GM21390 (cell line): ENCODE data around the gene NOVA1.

Source experiments
- ATAC-seq: cut with Tn5 transposase; IDR thresholded peaks from one replicate; pipeline ENCODE4 v1.9.1; 2021; ENCODE audit not compliant: unreplicated experiment

The NOVA1 gene

GRCh38 chr14:26448181-26448855 lies 149.5 kb downstream of the NOVA1 start:
- ATAC-seq = no peak

DNA sequence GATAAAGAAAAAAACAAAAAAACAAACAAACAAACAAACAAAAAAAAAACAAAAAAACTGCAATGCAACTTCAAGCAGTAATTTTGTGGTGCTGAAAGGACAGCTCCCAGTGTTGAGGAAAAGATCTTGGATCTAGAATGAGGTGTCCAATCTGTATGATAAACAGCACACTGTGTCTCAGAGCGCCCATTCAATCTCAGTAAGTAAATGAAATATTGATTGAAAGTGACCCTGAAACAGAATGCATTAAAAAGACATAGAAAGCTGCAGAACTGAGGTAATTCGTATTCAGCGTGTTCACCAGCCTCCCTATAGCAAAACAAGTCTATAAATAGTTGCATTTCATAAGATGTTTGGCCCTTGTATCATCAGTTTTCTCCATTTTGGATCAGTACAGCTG lies 153.0 kb downstream of the NOVA1 start:
- no peak for ATAC-seq

- ATAC-seq = no peak
Measured at GRCh38 chr14:26443654-26444053, 154.2 kb downstream of the NOVA1 start.

GRCh38 chr14:26429205-26429604 lies 168.6 kb downstream of the NOVA1 start:
- ATAC-seq = no peak

- no peak for ATAC-seq
Measured at GRCh38 chr14:26427097-26427496, 170.7 kb downstream of the NOVA1 start.

- no peak for ATAC-seq
Measured at GRCh38 chr14:26424537-26424936, 173.3 kb downstream of the NOVA1 start.

DNA sequence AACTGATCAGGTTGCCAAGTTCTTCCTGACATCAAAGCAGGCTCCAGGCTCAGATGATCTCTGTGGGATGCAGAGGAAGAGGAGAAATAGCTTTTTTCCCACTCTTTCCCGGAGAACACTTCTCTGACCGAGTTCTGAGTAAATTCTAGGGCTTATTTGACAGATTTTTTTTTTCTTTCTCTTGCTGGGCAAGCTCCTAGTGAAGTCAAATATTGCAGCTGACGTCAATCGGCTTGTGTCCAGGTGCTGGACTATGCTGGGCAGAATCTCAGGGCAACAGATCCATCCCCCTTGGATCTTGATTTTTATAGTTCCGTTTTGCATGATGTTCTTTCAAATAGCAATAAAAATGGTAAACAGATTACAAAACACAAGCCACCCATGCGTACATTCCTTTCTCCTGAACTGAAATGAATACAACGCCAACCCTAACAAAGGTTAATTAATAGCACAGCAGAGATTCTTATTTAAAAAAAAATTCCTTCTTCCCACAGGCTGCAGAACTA lies 182.2 kb downstream of the NOVA1 start:
- ATAC-seq = no peak

GRCh38 chr14:26414926-26415325 lies 182.9 kb downstream of the NOVA1 start:
- no peak for ATAC-seq

- ATAC-seq = no peak
Measured at GRCh38 chr14:26414103-26414502, 183.7 kb downstream of the NOVA1 start.

DNA sequence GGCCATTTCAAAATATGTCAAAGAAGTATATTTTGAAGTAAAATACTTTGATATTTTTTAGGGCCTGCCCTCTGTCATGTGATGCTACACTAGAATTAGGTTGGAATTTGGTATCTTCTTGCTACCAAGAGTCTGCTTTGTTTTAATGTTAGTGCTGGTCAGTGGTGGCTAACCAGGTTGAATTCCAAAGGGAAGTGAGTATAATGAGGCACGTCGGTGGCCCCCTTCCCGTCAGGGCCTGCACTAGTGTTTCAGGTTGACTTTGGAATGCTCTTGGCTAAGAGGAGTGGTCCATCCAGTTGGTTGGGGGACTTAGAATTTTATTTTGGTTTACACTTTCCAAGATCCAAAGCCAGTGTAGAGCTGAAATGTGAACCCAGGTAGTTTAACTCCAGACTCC lies 185.4 kb downstream of the NOVA1 start:
- ATAC-seq = no peak

GRCh38 chr14:26410189-26410685 lies 187.6 kb downstream of the NOVA1 start:
- no peak for ATAC-seq

GRCh38 chr14:26404927-26405326 lies 192.9 kb downstream of the NOVA1 start:
- no peak for ATAC-seq

DNA sequence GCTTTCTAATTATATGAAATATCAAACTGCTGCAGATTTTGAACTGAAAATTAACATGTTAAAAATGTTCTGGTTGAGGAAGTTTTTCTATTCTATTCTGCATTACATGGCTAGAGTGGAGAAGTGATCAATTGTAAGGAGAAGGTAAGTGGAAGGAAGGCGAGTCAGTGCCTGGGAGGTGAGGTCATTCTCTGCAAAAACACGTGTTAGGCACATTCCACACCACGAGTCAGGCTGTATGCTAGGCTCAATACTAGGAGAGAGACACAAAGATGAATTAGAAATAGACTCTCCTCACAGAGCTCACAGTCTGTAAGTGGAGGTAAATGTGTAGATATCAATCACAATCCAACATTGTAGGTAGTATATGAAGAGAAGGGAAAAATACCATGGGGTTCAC lies 194.1 kb downstream of the NOVA1 start:
- no peak for ATAC-seq

GRCh38 chr14:26402126-26402525 lies 195.7 kb downstream of the NOVA1 start:
- ATAC-seq = no peak

DNA sequence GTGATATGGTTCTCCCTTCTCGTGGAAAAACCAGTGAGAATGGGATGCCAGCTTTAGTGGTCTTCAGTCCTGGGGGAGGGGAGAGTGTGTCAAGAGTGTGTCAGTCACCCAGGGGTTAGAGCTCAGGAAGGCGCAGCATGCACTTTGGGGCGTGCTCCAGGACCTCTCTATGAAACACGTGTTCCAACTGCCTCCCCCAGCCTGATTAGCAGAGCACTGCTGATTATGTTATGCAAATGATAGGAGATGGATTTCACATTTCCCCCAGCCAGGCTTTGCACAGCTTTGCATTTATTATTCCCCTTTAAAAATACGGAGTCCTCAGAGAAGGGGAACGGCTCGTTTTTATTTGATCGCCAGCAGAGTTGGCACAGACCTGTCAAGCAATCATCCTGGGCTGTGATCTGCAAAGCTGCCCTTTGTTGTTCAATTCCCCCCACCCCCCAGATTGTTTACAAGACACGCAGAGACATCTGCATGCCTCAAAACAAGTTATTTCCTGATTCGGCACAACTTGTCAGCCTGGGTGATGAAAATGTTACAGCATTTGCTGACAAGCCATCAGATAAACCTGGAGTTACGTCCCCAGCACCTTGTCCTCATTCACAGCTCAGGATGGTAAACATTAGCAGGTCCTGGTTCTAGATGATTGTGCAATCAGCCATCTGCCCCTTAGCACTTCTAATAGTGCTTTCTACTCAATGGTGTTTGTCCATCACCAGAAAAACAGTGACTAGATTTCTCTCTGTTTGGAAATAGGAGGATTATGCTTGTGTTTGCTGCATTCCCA lies 196.5 kb downstream of the NOVA1 start:
- no peak for ATAC-seq

DNA sequence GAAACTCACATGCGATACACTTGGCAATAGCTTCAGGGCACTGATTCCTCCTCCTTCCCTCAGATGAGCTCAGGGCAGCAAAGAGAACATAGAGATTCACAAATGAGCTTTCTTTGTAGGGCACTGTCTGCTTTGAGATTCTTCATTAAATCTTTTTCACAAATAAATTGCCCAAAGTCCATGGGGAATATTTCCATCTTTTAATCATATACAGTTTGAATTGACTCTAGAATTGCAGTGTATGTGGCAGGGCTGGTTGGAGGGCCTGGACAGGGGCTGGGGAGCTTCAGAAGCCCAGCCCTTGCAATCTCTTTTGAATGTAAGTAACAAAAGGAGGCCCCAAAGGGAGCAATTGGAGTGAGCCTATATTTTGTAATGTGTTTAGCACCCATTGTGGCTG lies 197.5 kb downstream of the NOVA1 start:
- no peak for ATAC-seq

DNA sequence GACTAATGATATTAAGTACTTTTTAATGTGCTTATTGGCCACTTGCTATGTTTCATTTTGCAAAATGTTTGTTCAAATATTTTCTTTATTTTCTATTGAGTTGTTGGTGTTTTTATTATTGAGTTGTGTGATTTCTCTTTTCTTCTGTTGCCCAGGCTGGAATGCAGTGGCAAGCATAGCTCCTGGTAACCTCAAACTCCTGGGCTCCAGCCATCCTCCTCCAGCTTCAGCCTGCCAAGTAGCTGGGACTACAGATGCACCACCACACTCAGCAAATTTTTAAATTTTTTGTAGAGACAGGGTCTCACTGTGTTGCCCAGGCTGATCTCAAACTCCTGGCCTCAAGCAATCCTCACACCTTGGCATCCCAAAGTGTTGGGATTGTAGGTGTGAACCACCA lies 199.2 kb downstream of the NOVA1 start:
- ATAC-seq = no peak
